Peyer's patch (tissue), 4 donors: ENCODE data around the gene OAS3.

ENCODE experiments used
- POLR2A ChIP-seq, 2 donors: fragments of 450-650 bp; IDR thresholded peaks; one replicate each; pipeline ENCODE4 v1.5.1; 2017; ENCODE audit warnings: antibody characterized with exemption in 2 of 2, mild to moderate bottlenecking in 2 of 2, moderate library complexity in 2 of 2
- TF ChIP-seq, protein P1 (sequence below), 6 experiments: fragments of 450-650 bp in 4 of 6; fragments of 200-600 bp in 2 of 6; sonication (generic) in 1 of 6; IDR thresholded peaks; one replicate each; pipeline ENCODE4 v1.5.1; 2017 to 2019; ENCODE audit warnings: antibody characterized with exemption in 6 of 6, mild to moderate bottlenecking in 3 of 6, moderate library complexity in 1 of 6

DNA sequence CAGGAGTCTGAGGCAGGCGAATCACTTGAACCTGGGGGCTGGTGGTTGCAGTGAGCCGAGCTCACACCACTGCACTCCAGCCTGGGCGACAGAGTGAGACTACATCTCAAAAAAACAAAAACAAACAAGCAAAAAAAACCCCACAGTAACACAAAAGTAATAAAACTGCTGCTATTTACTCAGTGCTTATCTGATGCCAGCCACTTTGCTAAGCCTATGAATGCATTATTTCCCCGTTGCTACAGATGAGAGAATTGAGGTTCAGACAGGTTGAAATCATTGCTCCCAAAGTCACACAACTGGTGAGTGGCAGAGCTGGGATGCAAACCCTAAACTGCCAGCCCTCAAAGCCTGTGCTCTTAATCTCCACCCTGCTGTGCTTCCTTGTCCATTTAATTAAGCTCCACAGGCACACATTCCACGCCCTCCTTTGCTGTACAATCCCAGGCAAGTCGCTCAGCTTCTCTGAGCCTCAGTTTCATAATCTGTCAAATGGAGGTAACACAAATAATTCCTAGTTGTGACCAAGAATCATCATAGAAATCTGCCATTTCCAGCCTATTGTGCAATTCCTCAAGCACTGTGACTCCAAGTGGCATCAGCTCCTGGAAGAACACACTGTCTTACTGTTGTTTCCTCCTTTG, 5.7 kb upstream of the OAS3 start:
- no peak for TF ChIP-seq POLR2A (IDR thresholded peaks at IDR 0.05)
- TF ChIP-seq, protein P1, sequence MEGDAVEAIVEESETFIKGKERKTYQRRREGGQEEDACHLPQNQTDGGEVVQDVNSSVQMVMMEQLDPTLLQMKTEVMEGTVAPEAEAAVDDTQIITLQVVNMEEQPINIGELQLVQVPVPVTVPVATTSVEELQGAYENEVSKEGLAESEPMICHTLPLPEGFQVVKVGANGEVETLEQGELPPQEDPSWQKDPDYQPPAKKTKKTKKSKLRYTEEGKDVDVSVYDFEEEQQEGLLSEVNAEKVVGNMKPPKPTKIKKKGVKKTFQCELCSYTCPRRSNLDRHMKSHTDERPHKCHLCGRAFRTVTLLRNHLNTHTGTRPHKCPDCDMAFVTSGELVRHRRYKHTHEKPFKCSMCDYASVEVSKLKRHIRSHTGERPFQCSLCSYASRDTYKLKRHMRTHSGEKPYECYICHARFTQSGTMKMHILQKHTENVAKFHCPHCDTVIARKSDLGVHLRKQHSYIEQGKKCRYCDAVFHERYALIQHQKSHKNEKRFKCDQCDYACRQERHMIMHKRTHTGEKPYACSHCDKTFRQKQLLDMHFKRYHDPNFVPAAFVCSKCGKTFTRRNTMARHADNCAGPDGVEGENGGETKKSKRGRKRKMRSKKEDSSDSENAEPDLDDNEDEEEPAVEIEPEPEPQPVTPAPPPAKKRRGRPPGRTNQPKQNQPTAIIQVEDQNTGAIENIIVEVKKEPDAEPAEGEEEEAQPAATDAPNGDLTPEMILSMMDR (IDR thresholded peaks at IDR 0.05): no peak
